ENCODE measurements around the gene FTO.

DNA sequence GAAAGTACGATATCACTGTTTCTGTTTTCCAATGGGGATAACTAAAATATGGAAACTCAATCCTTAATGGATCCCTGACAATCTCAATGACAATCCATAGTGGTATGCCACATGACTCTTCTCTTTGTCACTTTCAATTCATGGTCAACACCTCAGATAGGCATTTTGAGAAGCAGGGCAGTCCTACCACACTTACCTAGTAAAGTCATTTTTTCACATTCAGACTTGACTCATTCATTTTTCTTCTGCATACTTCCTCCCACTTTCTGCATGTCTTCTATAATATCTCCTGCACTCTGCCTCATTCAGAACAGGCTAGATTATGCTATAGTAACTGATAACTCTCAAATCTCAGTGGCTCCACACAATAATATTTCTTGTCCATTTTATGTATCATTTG is 117.5 kb downstream of the FTO start:
- TF ChIP-seq, protein P1, sequence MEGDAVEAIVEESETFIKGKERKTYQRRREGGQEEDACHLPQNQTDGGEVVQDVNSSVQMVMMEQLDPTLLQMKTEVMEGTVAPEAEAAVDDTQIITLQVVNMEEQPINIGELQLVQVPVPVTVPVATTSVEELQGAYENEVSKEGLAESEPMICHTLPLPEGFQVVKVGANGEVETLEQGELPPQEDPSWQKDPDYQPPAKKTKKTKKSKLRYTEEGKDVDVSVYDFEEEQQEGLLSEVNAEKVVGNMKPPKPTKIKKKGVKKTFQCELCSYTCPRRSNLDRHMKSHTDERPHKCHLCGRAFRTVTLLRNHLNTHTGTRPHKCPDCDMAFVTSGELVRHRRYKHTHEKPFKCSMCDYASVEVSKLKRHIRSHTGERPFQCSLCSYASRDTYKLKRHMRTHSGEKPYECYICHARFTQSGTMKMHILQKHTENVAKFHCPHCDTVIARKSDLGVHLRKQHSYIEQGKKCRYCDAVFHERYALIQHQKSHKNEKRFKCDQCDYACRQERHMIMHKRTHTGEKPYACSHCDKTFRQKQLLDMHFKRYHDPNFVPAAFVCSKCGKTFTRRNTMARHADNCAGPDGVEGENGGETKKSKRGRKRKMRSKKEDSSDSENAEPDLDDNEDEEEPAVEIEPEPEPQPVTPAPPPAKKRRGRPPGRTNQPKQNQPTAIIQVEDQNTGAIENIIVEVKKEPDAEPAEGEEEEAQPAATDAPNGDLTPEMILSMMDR (conservative IDR thresholded peaks at IDR 0.05), result no peak
- no peak for TF ChIP-seq ZFX (IDR thresholded peaks at IDR 0.05)
